HepG2 (cell line): ENCODE measurements around the gene GRIN2C. TPM values are rescaled to one million over a fixed set of nuclear protein-coding genes. Genes with fewer than 3 reads are reported as not detected.

Experiments used
- ARID5B ChIP-seq: IDR thresholded peaks from 2 replicates; pipeline ENCODE4 v1.4.0; 2020; ENCODE audit warnings: mild to moderate bottlenecking, missing genetic modification reagents
- BCL6 ChIP-seq: IDR thresholded peaks from 2 replicates; pipeline ENCODE4 v1.6.1; 2016; ENCODE audit warnings: missing genetic modification reagents, missing compliant biosample characterization
- CHCHD3 ChIP-seq: sonication (generic); formaldehyde crosslinking; IDR thresholded peaks from 2 replicates; pipeline ENCODE4 v1.8.0; 2022; ENCODE audit warnings: mild to moderate bottlenecking, missing genetic modification reagents, moderate library complexity
- FOSL2 ChIP-seq: sonication (generic); formaldehyde crosslinking; IDR thresholded peaks from 2 replicates; pipeline ENCODE4 v1.4.0; 2020; ENCODE audit warnings: missing genetic modification reagents
- MBNL3 ChIP-seq: fragments of 250-450 bp; sonication (Bioruptor Pico); conservative IDR thresholded peaks from 2 replicates; pipeline ENCODE4 v1.8.0; 2022; ENCODE audit warnings: mild to moderate bottlenecking, inconsistent platforms
- MTA3 ChIP-seq: sonication (generic); formaldehyde crosslinking; IDR thresholded peaks from 2 replicates; pipeline ENCODE4 v1.4.0; 2020; ENCODE audit warnings: missing genetic modification reagents
- SMYD3 ChIP-seq: sonication (generic); formaldehyde crosslinking; IDR thresholded peaks from 2 replicates; pipeline ENCODE4 v1.8.1; 2023; ENCODE audit warnings: mild to moderate bottlenecking, missing genetic modification reagents
- USF2 ChIP-seq, 2 experiments: sonication (generic) in 1 of 2; formaldehyde crosslinking in 1 of 2; IDR thresholded peaks; 2 replicates each; pipeline versions ENCODE4 v1.5.1 to v1.6.1; 2011 to 2020; ENCODE audit warnings: borderline replicate concordance in 1 of 2, low read depth in 1 of 2, low read length in 1 of 2, mild to moderate bottlenecking in 1 of 2, missing genetic modification reagents in 1 of 2, moderate library complexity in 1 of 2
- ZBTB25 ChIP-seq: IDR thresholded peaks from 2 replicates; pipeline ENCODE4 v1.6.1; 2018; ENCODE audit warnings: missing genetic modification reagents
- ZNF253 ChIP-seq: sonication (generic); formaldehyde crosslinking; IDR thresholded peaks from 2 replicates; pipeline ENCODE4 v1.8.0; 2022; ENCODE audit warnings: mild to moderate bottlenecking, missing genetic modification reagents, borderline replicate concordance
- ZNF276 ChIP-seq: sonication (generic); formaldehyde crosslinking; IDR thresholded peaks from 2 replicates; pipeline ENCODE4 v1.4.0; 2020; ENCODE audit warnings: mild to moderate bottlenecking, low read depth, missing genetic modification reagents
- ZNF317 ChIP-seq: sonication (generic); formaldehyde crosslinking; IDR thresholded peaks from 2 replicates; pipeline ENCODE4 v1.5.0; 2020; ENCODE audit warnings: mild to moderate bottlenecking, missing genetic modification reagents
- ZNF639 ChIP-seq: conservative IDR thresholded peaks from 2 replicates; pipeline ENCODE4 v1.6.1; 2018; ENCODE audit warnings: missing genetic modification reagents
- ZNF691 ChIP-seq: sonication (generic); formaldehyde crosslinking; IDR thresholded peaks from 2 replicates; pipeline ENCODE4 v1.4.0; 2020; ENCODE audit warnings: missing genetic modification reagents, low read depth, mild to moderate bottlenecking, borderline replicate concordance
- ZNF720 ChIP-seq: sonication (generic); formaldehyde crosslinking; IDR thresholded peaks from 2 replicates; pipeline ENCODE4 v1.4.0; 2020; ENCODE audit warnings: missing genetic modification reagents
- polyA plus RNA-seq, 8 experiments: library from polyadenylated mRNA; depleted of rRNA in 3 of 8; stranded (reverse) in 7 of 8; unstranded in 1 of 8; fragments of >200 nt; fragmentation: Illumina TruSeq in 4 of 8; extraction: Trizol in 4 of 8; gene quantifications; 2 replicates each; pipeline versions ENCODE4 v1.2.1 to v1.2.3, GENCODE V29; 2011 to 2016; ENCODE audit warnings: low read depth in 4 of 8, missing spikeins in 1 of 8, mixed read lengths in 1 of 8; ENCODE audit not compliant: insufficient read depth in 1 of 8
- total RNA-seq, 5 experiments: library from RNA; depleted of rRNA; stranded (reverse); fragments of >200 nt; fragmentation: Illumina TruSeq; extraction: Trizol; gene quantifications; 2 replicates each; pipeline ENCODE4 v1.2.3, GENCODE V29; 2016; ENCODE audit warnings: low read depth in 1 of 5

The GRIN2C gene
- total and polyA plus RNA-seq, 2 of the 13 experiments (the other 11 are each of a cell fraction or from before 2014, with no cell fraction given), result 0.03 to 0.11 TPM

GRCh38 chr17:74873037-74873873 lies 13.6 kb upstream of the GRIN2C start (continued):
- TF ChIP-seq ZNF276 (no peak), FOSL2 (CRISPR knock-in tag) (peak; percentile 58), ZNF639 (CRISPR knock-in tag) (no peak), ZNF691 (CRISPR knock-in tag) (no peak; the same call in 1 of the 2 replicates), ARID5B (CRISPR knock-in tag) (no peak), USF2 (IDR thresholded peaks at IDR 0.05; ENCODE audit: low read depth, low read length) (peak; percentile 99), USF2 (CRISPR knock-in tag; IDR thresholded peaks at IDR 0.05; ENCODE audit: borderline replicate concordance) (peak; percentile 99), ZNF317 (CRISPR knock-in tag) (peak; percentile 18; the same call in 1 of the 2 replicates), BCL6 (CRISPR knock-in tag) (0 out of 2 replicates have a peak, but pooled peaks have one; percentile 35), ZBTB25 (CRISPR knock-in tag) (0 out of 2 replicates have a peak, but pooled peaks have one; percentile 47), MBNL3 (CRISPR knock-in tag) (no peak), ZNF720 (CRISPR knock-in tag) (no peak), ZNF253 (CRISPR knock-in tag) (no peak), CHCHD3 (CRISPR knock-in tag) (no peak), MTA3 (no peak), SMYD3 (CRISPR knock-in tag) (peak; percentile 81; the same call in 1 of the 2 replicates)
